GM19467 (cell line): Measurements from ENCODE around the gene CXCR3.

Experiments used
- ATAC-seq: cut with Tn5 transposase; IDR thresholded peaks from one replicate; pipeline ENCODE4 v1.9.1; 2021; ENCODE audit warnings: mild to moderate bottlenecking, moderate library complexity; ENCODE audit not compliant: unreplicated experiment

CXCR3 gene

DNA sequence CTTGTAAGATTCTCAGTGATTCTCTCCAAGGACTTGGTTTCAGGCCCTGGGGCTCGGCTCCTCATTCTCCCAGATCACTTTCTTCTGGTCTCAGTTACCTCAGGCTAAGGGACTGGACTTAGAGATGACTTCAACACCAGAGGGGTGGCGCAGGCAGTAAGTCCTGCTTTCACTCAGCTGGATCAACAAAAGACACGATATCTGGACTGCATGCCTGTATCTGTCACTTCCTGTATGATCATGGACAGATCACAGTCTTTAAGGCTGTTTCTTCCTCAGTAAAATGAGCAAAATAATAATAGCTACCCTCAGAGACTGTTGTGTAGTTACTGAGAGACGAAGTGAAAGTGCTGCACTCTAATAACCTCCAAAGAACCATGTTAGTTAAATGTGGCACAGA is 19.5 kb upstream of the CXCR3 start:
- no peak for ATAC-seq

DNA sequence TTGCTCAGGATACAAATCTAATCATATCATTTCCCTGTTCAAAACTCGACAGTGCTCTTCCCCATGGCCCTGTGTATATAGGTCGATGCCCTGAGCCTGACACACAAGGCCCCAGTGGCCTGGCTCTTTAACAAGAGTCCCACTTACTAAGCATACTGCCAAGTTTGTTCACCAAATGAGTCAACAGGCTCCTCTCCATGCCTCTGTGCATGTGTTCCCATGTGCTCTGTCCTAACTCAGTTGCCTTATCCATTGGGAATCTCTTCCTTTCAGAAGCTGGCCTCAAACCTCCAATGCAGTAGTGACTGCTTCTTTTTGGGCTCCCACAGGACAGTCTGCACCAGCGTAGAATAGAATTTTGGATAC is 18.9 kb upstream of the CXCR3 start:
- ATAC-seq, result no peak

DNA sequence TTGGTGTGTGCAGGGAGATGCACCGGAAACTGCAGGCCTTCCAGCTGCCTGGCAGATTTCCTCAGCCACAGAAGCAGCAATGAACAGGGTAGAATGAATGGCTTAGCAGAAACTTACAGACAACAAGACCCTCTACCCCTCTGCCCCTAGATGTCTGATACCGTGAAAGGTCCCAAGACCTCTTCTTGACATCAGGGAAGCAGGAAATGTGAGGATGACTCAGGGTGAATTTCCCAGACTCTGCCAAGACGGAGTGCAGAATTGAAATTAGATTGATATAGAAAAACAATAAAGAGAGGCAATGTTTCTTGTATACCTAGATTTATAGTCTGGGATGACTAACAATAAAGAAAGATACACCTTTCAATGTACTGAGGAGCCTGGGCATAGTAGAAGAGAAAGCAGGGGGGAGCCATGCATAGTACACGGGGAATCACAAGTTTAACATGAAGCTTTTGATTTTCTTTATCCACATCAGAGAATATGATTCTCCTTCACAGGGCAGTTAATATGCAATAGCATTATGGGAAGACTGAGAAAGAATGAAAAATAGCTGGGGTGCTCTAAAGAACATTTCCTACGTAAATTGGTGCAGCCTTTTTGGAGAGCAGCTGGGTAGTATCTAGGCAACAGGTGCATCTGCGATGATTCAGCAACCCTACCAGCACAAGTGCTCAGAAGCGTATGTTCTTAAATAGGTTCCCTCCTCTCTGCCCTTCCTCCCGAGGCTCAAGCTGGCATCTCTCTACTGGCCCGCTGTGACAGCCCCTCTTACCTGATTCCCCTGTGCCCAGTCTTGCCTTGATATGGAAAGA is 18.3 kb upstream of the CXCR3 start:
- no peak for ATAC-seq

DNA sequence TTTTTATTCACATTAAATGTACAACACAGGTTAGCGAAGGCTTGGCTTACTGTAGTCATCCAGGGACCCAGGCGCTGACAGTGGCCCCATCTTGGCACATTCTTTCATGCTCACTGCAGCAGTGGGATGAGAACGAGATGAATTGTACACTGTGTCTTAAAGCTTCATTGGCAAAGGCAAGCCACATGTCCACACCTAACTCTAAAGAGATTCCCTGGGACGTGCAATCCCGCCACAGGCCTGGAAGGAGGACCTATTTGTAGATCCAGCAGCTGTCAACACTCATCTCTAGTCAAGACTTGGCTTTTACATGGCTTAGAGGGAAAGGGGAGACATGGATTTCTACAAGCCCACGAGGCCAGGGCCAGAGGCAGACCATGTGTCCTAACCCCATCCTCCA is 16.1 kb upstream of the CXCR3 start:
- no peak for ATAC-seq

DNA sequence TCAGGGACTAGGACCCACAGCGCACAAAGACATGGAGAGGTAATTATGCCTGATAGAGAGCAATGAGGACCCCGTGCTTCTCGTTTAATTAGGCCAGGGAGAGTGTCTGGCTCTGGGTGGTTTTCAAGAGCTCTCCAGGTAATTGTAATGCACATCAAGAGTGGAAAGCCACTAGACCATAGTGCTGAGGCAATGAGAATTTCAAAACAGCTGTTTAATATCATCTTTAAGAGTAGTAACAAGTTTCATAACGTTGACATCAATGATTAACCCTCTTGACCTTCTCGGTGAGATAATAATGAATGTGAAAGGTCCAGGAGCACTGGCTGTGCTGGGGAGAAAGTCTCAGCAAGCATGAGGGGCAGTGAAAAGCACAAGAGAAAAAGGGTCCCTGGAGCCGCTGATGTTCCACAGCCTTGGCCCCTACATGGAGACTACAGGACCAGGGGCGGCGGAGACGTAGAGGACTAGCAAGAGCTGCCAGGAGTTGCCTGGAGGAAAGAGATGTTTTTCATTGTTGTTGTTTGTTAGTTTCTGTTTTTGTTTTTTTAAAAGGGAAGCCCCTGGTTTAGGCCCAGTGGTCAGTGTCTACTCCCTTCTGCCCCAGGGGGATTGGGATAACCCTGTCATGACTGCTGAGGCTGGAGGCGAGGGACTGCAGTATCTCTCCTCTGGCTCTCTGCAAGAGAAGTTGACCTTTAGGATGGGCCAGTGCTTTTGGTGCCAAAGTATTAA is 14.8 kb upstream of the CXCR3 start:
- no peak for ATAC-seq

DNA sequence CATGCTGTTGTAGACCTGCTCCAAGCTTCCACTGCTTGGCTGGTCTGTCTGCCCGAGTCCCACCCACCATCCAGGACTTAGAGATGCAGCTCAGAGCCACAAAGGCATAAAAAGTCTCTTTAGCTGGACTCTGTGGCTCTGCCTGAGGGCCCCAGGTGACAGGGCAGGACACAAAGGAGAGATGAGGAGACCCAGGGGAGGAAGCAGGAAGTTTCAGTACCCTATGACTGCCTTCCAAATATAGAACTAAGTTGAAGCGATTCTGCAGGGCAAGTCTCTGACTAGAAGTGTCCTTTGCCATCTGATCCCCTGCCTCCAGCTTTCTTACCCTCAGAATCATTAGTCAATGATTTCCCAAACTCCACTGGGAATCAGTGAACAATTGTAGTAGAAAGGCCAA is 11.2 kb upstream of the CXCR3 start:
- peak; percentile 47 for ATAC-seq

DNA sequence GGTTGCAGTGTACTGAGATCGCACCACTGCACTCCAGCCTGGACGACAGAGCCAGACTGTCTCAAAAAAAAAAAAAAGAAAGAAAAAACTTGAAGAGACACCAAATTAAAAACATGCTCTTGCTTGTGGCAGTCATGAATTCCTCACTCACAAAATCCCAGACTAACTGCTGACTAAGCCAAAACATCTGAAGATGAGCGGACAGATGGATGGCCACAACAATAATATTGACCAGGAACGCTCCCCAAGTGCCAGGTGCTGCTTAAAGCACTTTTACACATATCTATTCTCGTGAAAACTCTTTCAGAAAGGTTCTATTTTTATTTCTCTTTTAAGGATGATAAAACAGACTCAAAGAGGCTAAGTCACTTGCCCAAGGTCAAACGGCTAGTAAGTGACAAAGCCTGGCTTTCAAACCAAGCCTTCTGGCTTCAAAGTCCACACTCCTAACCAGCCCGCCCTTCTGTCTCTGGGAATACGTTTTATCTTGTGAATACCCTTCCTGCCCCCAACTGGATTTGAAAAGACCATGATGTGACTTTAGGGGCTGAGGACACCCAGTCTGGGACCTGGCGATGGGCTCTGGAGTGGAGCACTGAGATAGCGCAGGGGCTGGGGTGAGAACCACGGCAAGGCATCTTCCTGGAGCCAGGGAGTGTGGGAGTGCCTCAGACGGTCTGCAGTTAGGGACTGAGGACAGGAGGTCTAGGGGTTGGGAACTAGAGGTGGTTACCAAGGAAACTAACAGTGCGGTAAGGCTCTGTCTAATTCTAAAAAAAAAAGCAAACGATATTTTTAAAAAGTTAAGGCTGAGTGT is 9.5 kb upstream of the CXCR3 start:
- ATAC-seq, result no peak

- ATAC-seq, result no peak
These were observed 8.3 kb upstream of the CXCR3 start for GRCh38 chrX:71626576-71626975.

DNA sequence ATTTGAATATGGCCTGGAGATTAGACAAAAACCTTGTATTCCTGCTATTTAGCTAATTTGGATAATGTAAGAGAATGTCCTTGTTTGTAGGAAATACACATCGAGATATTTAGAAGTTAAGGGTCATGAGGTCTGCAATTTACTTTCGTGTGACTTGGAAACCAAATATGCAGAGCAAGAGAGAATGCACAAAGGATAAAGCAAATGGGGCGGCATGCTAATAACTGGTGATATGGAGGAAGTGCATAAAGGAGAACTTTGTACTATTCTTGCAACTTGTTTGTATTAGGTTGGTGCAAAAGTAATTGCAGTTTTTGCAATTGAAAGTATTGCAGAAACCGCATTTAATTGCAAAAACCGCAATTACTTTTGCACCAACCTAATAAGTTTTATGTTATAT is 7.2 kb upstream of the CXCR3 start:
- ATAC-seq, result no peak

DNA sequence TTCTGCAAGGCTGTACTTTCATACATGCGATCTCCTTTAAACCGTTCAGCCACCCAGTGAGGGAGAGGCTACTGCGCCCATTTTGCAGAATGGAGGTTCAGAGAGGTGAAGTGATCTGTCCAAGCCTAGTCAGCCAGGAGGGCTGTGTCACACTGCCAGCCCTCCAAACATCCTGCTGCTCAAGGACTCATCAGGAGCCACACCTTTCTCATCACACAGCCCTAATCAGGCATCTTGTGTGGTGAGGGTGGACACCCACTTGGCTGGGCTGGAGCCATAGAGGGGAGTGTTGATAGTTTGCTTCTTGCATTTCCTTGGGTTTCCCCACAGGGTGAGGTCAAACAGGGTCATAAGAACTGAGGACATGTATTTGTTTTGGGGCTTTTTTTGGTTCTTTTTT is 5.4 kb upstream of the CXCR3 start:
- ATAC-seq, result peak; percentile 32

DNA sequence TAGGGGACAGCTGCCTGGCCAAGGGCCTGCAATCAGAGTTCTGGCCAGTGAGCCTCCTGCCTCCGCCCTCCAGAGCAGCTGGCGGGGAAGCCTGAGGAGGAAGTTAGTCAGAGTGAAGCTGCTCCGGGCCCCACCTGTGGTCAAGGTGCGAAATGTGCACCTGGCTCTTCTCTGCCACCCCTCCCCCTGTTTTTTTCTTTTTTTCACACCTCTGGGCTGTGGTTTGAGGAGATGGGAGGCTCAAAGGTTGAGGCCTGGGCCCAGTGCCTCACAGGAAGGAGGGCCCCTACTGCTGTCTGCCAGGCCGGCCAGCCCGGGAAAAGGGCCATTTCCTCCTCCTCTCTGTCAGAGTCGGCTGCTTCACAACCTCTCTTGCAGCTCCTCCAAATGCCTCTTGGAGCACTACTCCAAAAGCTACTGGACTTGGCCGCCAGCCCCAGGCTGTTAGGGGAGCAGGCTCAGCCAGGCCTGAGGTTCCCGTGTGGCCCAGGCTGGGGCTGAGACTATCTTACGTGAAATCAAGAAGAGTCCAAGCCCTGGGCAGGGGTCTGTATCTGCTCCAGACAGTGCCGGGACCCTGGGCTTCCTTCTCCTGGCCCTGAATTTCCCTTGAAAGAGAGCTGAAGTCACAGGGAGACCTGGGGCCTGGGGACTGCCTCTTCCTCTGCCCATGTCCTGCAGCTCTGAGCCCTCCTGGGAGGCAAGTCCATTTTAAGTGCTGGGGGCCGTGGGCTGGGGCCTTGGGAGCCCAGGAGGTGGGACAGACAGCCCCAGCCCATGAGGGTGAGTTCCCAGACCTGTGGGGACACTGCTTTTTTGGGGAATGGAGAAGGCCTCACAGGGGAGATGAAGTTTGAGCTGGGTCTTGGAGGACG is 4.5 kb upstream of the CXCR3 start:
- peak; percentile 40 for ATAC-seq

- ATAC-seq, result no peak
These were observed 3.8 kb upstream of the CXCR3 start for GRCh38 chrX:71622032-71622575.

GRCh38 chrX:71621603-71622002 is 3.3 kb upstream of the CXCR3 start:
- no peak for ATAC-seq

DNA sequence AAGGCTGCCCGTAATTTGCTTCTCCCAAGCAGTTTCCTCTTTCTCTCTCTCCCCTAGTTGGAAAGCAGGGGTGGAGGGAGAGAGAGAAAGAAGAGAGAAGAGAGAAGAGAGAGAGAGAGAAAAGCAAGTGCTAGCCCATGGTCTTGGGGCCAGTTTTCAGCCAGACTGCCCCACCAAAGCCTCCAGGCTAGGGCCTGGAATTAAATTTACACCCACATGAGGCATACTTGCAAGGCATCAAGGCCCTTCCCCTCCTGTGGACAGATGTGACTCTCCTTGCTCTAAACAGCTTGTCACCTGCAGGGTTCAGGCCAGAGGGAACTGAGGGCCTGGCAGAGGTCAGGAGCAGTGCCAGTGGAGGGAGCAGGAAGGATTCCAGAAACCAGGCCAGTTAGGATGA is 1.7 kb upstream of the CXCR3 start:
- no peak for ATAC-seq

GRCh38 chrX:71619193-71619592 is 882 bp upstream of the CXCR3 start:
- no peak for ATAC-seq

DNA sequence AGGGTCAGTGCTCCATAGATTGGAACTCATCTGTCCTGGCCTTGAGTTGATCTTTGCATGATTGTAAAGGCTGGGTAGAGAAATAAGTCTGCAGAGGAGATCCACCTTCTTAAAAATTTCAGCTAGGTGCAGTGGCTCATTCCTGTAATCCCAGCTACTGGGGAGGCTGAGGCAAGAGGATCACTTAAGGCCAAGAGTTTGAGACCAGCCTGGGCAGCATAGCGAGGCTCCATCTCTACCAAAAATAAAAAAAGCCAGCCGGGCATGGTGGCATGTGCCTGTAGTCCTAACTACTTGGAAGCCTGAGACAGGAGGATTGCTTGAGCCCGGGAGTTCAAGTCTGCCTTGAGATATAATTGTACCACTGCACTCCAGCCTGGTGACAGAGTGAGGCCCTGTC is 476 bp upstream of the CXCR3 start:
- no peak for ATAC-seq

GRCh38 chrX:71617742-71618141 is 569 bp downstream of the CXCR3 start:
- ATAC-seq, result no peak

DNA sequence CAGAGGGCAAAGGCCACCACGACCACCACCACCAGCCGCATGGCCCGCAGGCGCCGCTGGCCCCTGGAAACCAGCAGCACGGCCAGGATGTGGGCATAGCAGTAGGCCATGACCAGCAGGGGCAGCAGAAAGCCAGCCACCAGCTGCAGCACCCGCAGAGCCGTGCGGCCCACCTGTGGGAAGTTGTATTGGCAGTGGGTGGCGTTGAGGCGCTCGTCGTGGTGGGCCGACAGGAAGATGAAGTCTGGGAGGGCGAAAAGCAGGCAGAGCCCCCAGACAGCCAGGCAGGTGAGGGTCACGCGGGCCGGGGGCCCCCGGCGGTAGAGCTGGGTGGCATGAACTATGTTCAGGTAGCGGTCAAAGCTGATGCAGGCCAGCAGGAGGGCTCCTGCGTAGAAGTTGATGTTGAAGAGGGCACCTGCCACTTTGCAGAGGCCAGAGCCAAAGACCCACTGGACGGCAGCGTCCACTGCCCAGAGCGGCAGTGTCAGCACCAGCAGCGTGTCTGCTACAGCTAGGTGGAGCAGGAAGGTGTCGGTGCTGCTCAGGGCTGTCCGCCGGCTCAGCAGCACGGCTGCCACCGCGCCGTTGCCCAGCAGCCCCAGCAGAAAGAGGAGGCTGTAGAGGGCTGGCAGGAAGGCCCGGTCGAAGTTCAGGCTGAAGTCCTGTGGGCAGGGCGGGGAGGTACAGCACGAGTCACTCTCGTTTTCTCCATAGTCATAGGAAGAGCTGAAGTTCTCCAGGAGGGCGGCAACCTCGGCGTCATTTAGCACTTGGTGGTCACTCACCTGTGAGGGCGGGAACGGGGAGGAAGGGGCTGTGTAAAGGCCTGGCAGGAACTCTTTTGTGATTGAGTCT is 1.4 kb downstream of the CXCR3 start:
- no peak for ATAC-seq

DNA sequence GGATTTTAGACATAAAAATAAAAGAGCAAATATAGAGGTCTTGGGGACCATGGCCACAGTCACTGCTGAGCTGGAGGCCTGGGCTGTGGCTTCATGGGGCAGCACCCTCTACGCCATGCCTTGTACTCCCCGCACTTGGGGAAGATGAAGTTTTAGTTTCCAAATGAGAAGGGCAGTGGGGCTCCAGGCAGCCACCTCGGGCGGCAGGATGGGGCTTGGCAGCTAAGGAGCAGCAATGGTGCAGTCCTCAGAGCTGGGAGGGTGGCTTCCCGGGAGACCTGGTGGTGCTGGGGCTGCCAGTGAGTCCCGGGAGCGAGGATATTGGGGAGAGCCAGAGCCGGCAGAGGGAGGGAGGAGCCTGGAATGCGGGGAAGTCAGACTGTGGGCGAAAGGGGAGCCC is 2.4 kb downstream of the CXCR3 start:
- ATAC-seq, result no peak

DNA sequence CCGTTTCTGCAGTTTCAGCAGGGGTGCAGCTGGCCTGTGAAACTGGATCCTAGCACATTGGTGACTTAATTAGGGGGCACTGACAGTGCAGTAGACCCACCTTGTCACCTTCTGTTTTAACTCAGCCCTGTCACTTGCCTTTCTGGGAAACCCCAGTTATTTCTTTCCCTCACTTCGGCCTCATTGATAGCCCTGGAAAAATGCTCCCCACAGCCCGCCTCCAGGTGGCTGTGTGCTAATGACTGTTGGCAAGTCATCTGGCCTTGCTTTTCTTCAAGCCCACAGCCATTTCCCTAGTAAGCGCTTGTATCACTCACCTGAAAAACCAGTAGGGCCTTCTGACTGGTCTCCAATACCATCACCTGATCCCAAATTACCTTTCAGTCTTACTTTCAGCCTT is 3.3 kb downstream of the CXCR3 start:
- ATAC-seq, result no peak
